SK-N-SH (cell line): ENCODE results near the gene SYT7. TPM values are rescaled to one million over a fixed set of nuclear protein-coding genes. Genes with fewer than 3 reads are reported as not detected.

Experiments
- CTCF ChIA-PET: fragments of 300-600, 350-600 bp; formaldehyde crosslinking; extraction: SDS; loops from one replicate; lab custom pipeline; 2021; lab: Yijun Ruan, JAX
- POLR2A ChIA-PET: fragments of 350-600 bp; sonication (Branson Sonifier 250); formaldehyde crosslinking; extraction: SDS; loops from one replicate; lab custom pipeline; 2020; ENCODE audit warnings: antibody characterized with exemption, inconsistent platforms; lab: Yijun Ruan, JAX
- DNase-seq: peaks from one replicate; pipeline ENCODE4 v3.0.0; 2012
- H2AFZ ChIP-seq: fragments of 200-600 bp; sonication (generic); 2 replicates; pipeline ENCODE4 v1.8.1; 2016; ENCODE audit warnings: antibody characterized with exemption, mild to moderate bottlenecking, low read depth
- H3F3A ChIP-seq: fragments of 200-600 bp; sonication (generic); replicated peaks from 2 replicates; pipeline ENCODE3; 2016; ENCODE audit warnings: antibody characterized with exemption, mild to moderate bottlenecking; ENCODE audit not compliant: insufficient read depth
- H3K27ac ChIP-seq, 2 experiments: fragments of 200-500 bp in 1 of 2; fragments of 200-600 bp in 1 of 2; sonication (Bioruptor generic) in 1 of 2; sonication (generic), shearing (Covaris generic) in 1 of 2; 2 replicates each; pipeline versions ENCODE4 v1.5.1 to v1.6.1; 2014 to 2016; ENCODE audit warnings: low read depth in 2 of 2, inconsistent platforms in 1 of 2, low read length in 1 of 2, mild to moderate bottlenecking in 1 of 2, mixed read lengths in 1 of 2
- H3K27me3 ChIP-seq: fragments of 200-600 bp; sonication (generic), shearing (Covaris generic); 2 replicates; pipeline ENCODE4 v1.6.1; 2016; ENCODE audit warnings: mixed run types; ENCODE audit not compliant: insufficient read depth
- H3K36me3 ChIP-seq, 2 experiments: fragments of 200-500 bp in 1 of 2; fragments of 200-600 bp in 1 of 2; sonication (Bioruptor generic) in 1 of 2; sonication (generic) in 1 of 2; replicated peaks in 1 of 2; 2 replicates each; pipeline versions ENCODE3 to v1.5.1; 2014 to 2016; ENCODE audit warnings: low read length in 1 of 2, mild to moderate bottlenecking in 1 of 2; ENCODE audit not compliant: insufficient read depth in 2 of 2, control insufficient read depth in 1 of 2
- H3K4me1 ChIP-seq, 2 experiments: fragments of 200-500 bp in 1 of 2; fragments of 200-600 bp in 1 of 2; sonication (Bioruptor generic) in 1 of 2; sonication (generic), shearing (Covaris generic) in 1 of 2; 2 replicates each; pipeline versions ENCODE4 v1.5.1 to v1.6.1; 2014 to 2016; ENCODE audit warnings: low read depth in 1 of 2, low read length in 1 of 2, mixed run types in 1 of 2; ENCODE audit not compliant: insufficient read depth in 2 of 2, control insufficient read depth in 1 of 2
- H3K4me2 ChIP-seq: fragments of 200-600 bp; sonication (generic), shearing (Covaris generic); 2 replicates; pipeline ENCODE4 v1.6.1; 2017; ENCODE audit warnings: mixed run types
- H3K4me3 ChIP-seq, 2 experiments: fragments of 200-500 bp in 1 of 2; fragments of 200-600 bp in 1 of 2; sonication (Bioruptor generic) in 1 of 2; sonication (generic), shearing (Covaris generic) in 1 of 2; 2 replicates each; pipeline versions ENCODE4 v1.5.1 to v1.8.1; 2014 to 2016; ENCODE audit warnings: low read depth in 2 of 2, inconsistent platforms in 1 of 2, low read length in 1 of 2, mild to moderate bottlenecking in 1 of 2, mixed read lengths in 1 of 2, moderate library complexity in 1 of 2
- H3K79me2 ChIP-seq: fragments of 200-600 bp; sonication (generic); 2 replicates; pipeline ENCODE4 v1.8.1; 2017; ENCODE audit warnings: mild to moderate bottlenecking; ENCODE audit not compliant: insufficient read depth
- H3K9ac ChIP-seq: fragments of 200-600 bp; sonication (generic); 2 replicates; pipeline ENCODE4 v1.6.1; 2017; ENCODE audit warnings: mixed run types
- H3K9me2 ChIP-seq: fragments of 200-600 bp; sonication (generic); 2 replicates; pipeline ENCODE4 v1.6.1; 2017; ENCODE audit warnings: mixed run types
- H3K9me3 ChIP-seq: fragments of 200-600 bp; sonication (generic); 2 replicates; pipeline ENCODE4 v1.6.1; 2017; ENCODE audit warnings: mixed run types, mild to moderate bottlenecking, moderate library complexity
- H4K20me1 ChIP-seq: fragments of 200-600 bp; sonication (generic); 2 replicates; pipeline ENCODE4 v1.6.1; 2017; ENCODE audit warnings: mild to moderate bottlenecking, mixed run types; ENCODE audit not compliant: insufficient read depth
- CTCF ChIP-seq: fragments of 200-600 bp; sonication (generic); IDR thresholded peaks from 2 replicates; pipeline ENCODE4 v1.6.1; 2017; ENCODE audit warnings: antibody characterized with exemption, mild to moderate bottlenecking, moderate library complexity
- ELF1 ChIP-seq: IDR thresholded peaks from 2 replicates; pipeline ENCODE4 v1.4.0; 2012
- EP300 ChIP-seq, 2 experiments: IDR thresholded peaks; 2 replicates each; pipeline versions ENCODE4 v1.4.0 to v1.6.1; 2012; ENCODE audit warnings: borderline replicate concordance in 1 of 2, low read depth in 1 of 2, low read length in 1 of 2
- EZH2phosphoT487 ChIP-seq: fragments of 200-600 bp; sonication (generic); IDR thresholded peaks from 2 replicates; pipeline ENCODE4 v1.6.1; 2017; ENCODE audit warnings: low read depth, mixed run types, mild to moderate bottlenecking, antibody characterized with exemption, moderate library complexity, borderline replicate concordance
- FOSL2 ChIP-seq: IDR thresholded peaks from 2 replicates; pipeline ENCODE4 v1.4.0; 2012; ENCODE audit warnings: low read depth, mild to moderate bottlenecking, moderate library complexity, borderline replicate concordance
- FOXM1 ChIP-seq: IDR thresholded peaks from 2 replicates; pipeline ENCODE4 v1.4.0; 2012; ENCODE audit warnings: low read depth, mild to moderate bottlenecking
- JUND ChIP-seq: IDR thresholded peaks from 2 replicates; pipeline ENCODE4 v1.4.0; 2012
- MEF2A ChIP-seq: IDR thresholded peaks from 2 replicates; pipeline ENCODE4 v1.4.0; 2012; ENCODE audit warnings: low read depth, borderline replicate concordance
- MXI1 ChIP-seq: IDR thresholded peaks from 2 replicates; pipeline ENCODE4 v1.6.1; 2012; ENCODE audit warnings: mild to moderate bottlenecking, low read depth, low read length, improper control_type of control experiment
- NFIC ChIP-seq: IDR thresholded peaks from 2 replicates; pipeline ENCODE4 v1.4.0; 2012; ENCODE audit warnings: borderline replicate concordance
- RAD21 ChIP-seq: IDR thresholded peaks from 2 replicates; pipeline ENCODE4 v1.6.1; 2012; ENCODE audit warnings: mild to moderate bottlenecking, low read length
- REST ChIP-seq: IDR thresholded peaks from 2 replicates; pipeline ENCODE4 v1.6.1; 2012; ENCODE audit warnings: mild to moderate bottlenecking, low read depth, low read length, moderate library complexity
- SIN3A ChIP-seq: IDR thresholded peaks from 2 replicates; pipeline ENCODE4 v1.6.1; 2012; ENCODE audit warnings: low read depth, mild to moderate bottlenecking, low read length, moderate library complexity, borderline replicate concordance
- SMC3 ChIP-seq: IDR thresholded peaks from 2 replicates; pipeline ENCODE4 v1.6.1; 2012; ENCODE audit warnings: low read depth, low read length, improper control_type of control experiment
- TAF1 ChIP-seq: IDR thresholded peaks from 2 replicates; pipeline ENCODE4 v1.6.1; 2012; ENCODE audit warnings: low read depth, mild to moderate bottlenecking, low read length, moderate library complexity, borderline replicate concordance
- TEAD4 ChIP-seq: IDR thresholded peaks from 2 replicates; pipeline ENCODE4 v1.4.0; 2012; ENCODE audit warnings: mild to moderate bottlenecking, borderline replicate concordance; ENCODE audit not compliant: insufficient read depth
- USF1 ChIP-seq: IDR thresholded peaks from 2 replicates; pipeline ENCODE4 v1.4.0; 2012; ENCODE audit warnings: low read depth, borderline replicate concordance
- USF2 ChIP-seq: fragments of 150-350 bp; IDR thresholded peaks from 2 replicates; pipeline ENCODE4 v1.6.1; 2017; ENCODE audit warnings: antibody characterized with exemption, low read length, low read depth, borderline replicate concordance
- YY1 ChIP-seq: IDR thresholded peaks from 2 replicates; pipeline ENCODE4 v1.4.0; 2012; ENCODE audit warnings: low read depth, mild to moderate bottlenecking
- ZBTB33 ChIP-seq: IDR thresholded peaks from 2 replicates; pipeline ENCODE4 v1.4.0; 2012; ENCODE audit warnings: low read depth, borderline replicate concordance
- WGBS: methylation state at CpG from one replicate; pipeline ENCODE4 v1.1.6; 2017; ENCODE audit warnings: low lambda C conversion rate; 5-methylcytosine and 5-hydroxymethylcytosine counted together
- polyA plus RNA-seq, 3 experiments: library from polyadenylated mRNA; depleted of rRNA; stranded (reverse); fragments of >200 nt; gene quantifications; 2 replicates each; pipeline ENCODE4 v1.2.3, GENCODE V29; 2012

The SYT7 gene
- polyA plus RNA-seq, 1 of the 3 experiments (the other 2 are of a cell fraction), result 1.1 TPM

GRCh38 chr11:61488651-61489291, 92.1 kb downstream of the SYT7 start:
- H3K9ac ChIP-seq, result no peak overlapping the region
- no peak overlapping the region for H3K27ac ChIP-seq
- no peaks in the 10 kb centered on the region for H3K9me3 ChIP-seq
- TF ChIP-seq USF2, result no peak
- TF ChIP-seq REST, result no peak
- no peak for TF ChIP-seq MEF2A
- TF ChIP-seq CTCF, result no peak
- no peak for TF ChIP-seq TEAD4
- no peak for TF ChIP-seq NFIC
- no peak for TF ChIP-seq SMC3
- TF ChIP-seq USF1, result no peak
- no peak for TF ChIP-seq EP300 (IDR thresholded peaks at IDR 0.05; ENCODE audit: borderline replicate concordance in 1 of 2, low read depth in 1 of 2, low read length in 1 of 2)
- no peak for TF ChIP-seq FOXM1
- no peak for TF ChIP-seq ZBTB33
- TF ChIP-seq RAD21, result no peak
- no peak for TF ChIP-seq JUND
- TF ChIP-seq TAF1, result no peak
- no peak for TF ChIP-seq FOSL2
- TF ChIP-seq EZH2phosphoT487, result no peak
- no peak for TF ChIP-seq ELF1
- no peak for TF ChIP-seq MXI1
- TF ChIP-seq SIN3A, result no peak
- no peak for TF ChIP-seq YY1
- TF ChIP-seq, all 33 proteins: peak for 0
- Histone ChIP-seq H2AFZ (no peak overlapping the region), H3F3A (no peaks in the 10 kb centered on the region), H3K4me2 (no peak overlapping the region), H3K27me3 (no peaks in the 10 kb centered on the region), H3K9me2 (no peaks in the 10 kb centered on the region), H3K36me3 (no peaks in the 10 kb centered on the region), H3K4me3 (no peak overlapping the region), H4K20me1 (no peaks in the 10 kb centered on the region), H3K4me1 (peaks cover 6 to 29% of the 10 kb centered on the region in 2 experiments; a peak in 1 of 4 replicates), H3K79me2 (no peaks in the 10 kb centered on the region)
- peak; percentile 51 for DNase-seq
- ChIA-PET POLR2A (interaction anchor here (1.3 kb wide), 1 partner anchor 59 kb away, joined by 3 read pairs; the partner anchor contains the start of genes CPSF7 and SDHAF2), CTCF (interaction anchor here (1.1 to 21.8 kb wide), 6 partner anchors 12 to 147 kb away, joined by 3 to 670 read pairs (median 11); partner anchors contain the start of gene LRRC10B)
- 77% methylated on average over 17 of the region's 19 CpGs for WGBS
